ACHN (cell line): ENCODE measurements around the gene FAIM2.

Source experiments
- DNase-seq: peaks from one replicate; pipeline ENCODE4 v3.0.0-alpha.2; 2015
- in situ Hi-C: cut with HindIII; loops from 2 replicates; pipeline ENCODE4 v1.10.0; 2017; ENCODE audit warnings: low sequenced_read_pairs, low pct_ligation_motif_present, low pct_unique_long_range_greater_than_20kb

Gene FAIM2

GRCh38 chr12:49853671-49854070 lies 50.0 kb downstream of the FAIM2 start:
- no peak for DNase-seq
- in situ Hi-C loops, result loop anchor here (25.0 kb wide), 1 partner anchor 209 kb away; the partner anchor contains the start of gene ASIC1

- in situ Hi-C loops, result no loop called here
Observed at GRCh38 chr12:49847161-49847560, 56.5 kb downstream of the FAIM2 start.

GRCh38 chr12:49846032-49846431 lies 57.7 kb downstream of the FAIM2 start:
- no peak for DNase-seq
- in situ Hi-C loops, result no loop called here

More at GRCh38 chr12:49847161-49847560, 56.5 kb downstream of the FAIM2 start:
- no peak for DNase-seq

GRCh38 chr12:49843876-49844437 lies 59.7 kb downstream of the FAIM2 start:
- in situ Hi-C loops, result no loop called here
- no peak for DNase-seq

- in situ Hi-C loops, result no loop called here
Observed at GRCh38 chr12:49843411-49843810, 60.3 kb downstream of the FAIM2 start.

GRCh38 chr12:49842519-49843352 lies 61.0 kb downstream of the FAIM2 start, which contains the start of gene BCDIN3D:
Gene BCDIN3D (minus strand): TSS chr12:49843106. CDS start chr12:49843087, 19 bp downstream.
- DNase-seq, result peak; percentile 99
- in situ Hi-C loops, result no loop called here

More at GRCh38 chr12:49843411-49843810, 60.3 kb downstream of the FAIM2 start:
- DNase-seq, result no peak

GRCh38 chr12:49838973-49839633 lies 64.6 kb downstream of the FAIM2 start:
- in situ Hi-C loops, result loop anchor here (10.0 kb wide), 1 partner anchor 74 kb away; no protein-coding TSS in a partner anchor
- peak; percentile 64 for DNase-seq

GRCh38 chr12:49832836-49833421 lies 70.8 kb downstream of the FAIM2 start:
- DNase-seq, result peak; percentile 35
- in situ Hi-C loops, result loop anchor here (10.0 kb wide), 1 partner anchor 68 kb away; no protein-coding TSS in a partner anchor

- no peak for DNase-seq
- in situ Hi-C loops, result loop anchor here (10.0 kb wide), 1 partner anchor 67 kb away; no protein-coding TSS in a partner anchor
Observed at GRCh38 chr12:49831717-49832116, 72.0 kb downstream of the FAIM2 start.

- peak; percentile 99 for DNase-seq
- in situ Hi-C loops, result no loop called here
Observed at GRCh38 chr12:49828133-49829091, 75.3 kb downstream of the FAIM2 start, which contains the start of gene NCKAP5L. Gene NCKAP5L (minus strand): TSS chr12:49828413. CDS start chr12:49804044, 24,369 bp downstream.

- in situ Hi-C loops, result no loop called here
- DNase-seq, result peak; percentile 88
Observed at GRCh38 chr12:49827401-49828099, 76.2 kb downstream of the FAIM2 start.

GRCh38 chr12:49827051-49827400 lies 76.7 kb downstream of the FAIM2 start:
- in situ Hi-C loops, result no loop called here
- no peak for DNase-seq

GRCh38 chr12:49825971-49826421 lies 77.7 kb downstream of the FAIM2 start:
- no peak for DNase-seq
- in situ Hi-C loops, result no loop called here

- no peak for DNase-seq
- in situ Hi-C loops, result no loop called here
Observed at GRCh38 chr12:49825360-49825970, 78.2 kb downstream of the FAIM2 start.

- in situ Hi-C loops, result no loop called here
- DNase-seq, result peak; percentile 44
Observed at GRCh38 chr12:49824895-49825294, 78.8 kb downstream of the FAIM2 start.

- in situ Hi-C loops, result no loop called here
- DNase-seq, result no peak
Observed at GRCh38 chr12:49824416-49824815, 79.3 kb downstream of the FAIM2 start.

GRCh38 chr12:49823951-49824350 lies 79.7 kb downstream of the FAIM2 start:
- DNase-seq, result no peak
- in situ Hi-C loops, result no loop called here
